Endodermal cell (in vitro differentiated cells): ENCODE data around the gene MBD3L5. TPM values are rescaled to one million over a fixed set of nuclear protein-coding genes. Genes with fewer than 3 reads are reported as not detected.

Experiments used
- DNase-seq: peaks from one replicate; pipeline ENCODE4 v3.0.0-alpha.2; 2017
- H3K27ac ChIP-seq: 2 replicates; pipeline ENCODE4 v1.5.1; 2013; ENCODE audit warnings: mild to moderate bottlenecking, low read depth, low read length, moderate library complexity
- H3K27me3 ChIP-seq: 2 replicates; pipeline ENCODE4 v1.6.1; 2013; ENCODE audit warnings: mild to moderate bottlenecking, low read length, moderate library complexity; ENCODE audit not compliant: insufficient read depth, control insufficient read depth, poor library complexity, severe bottlenecking
- H3K36me3 ChIP-seq: 2 replicates; pipeline ENCODE4 v1.7.0; 2013; ENCODE audit warnings: mild to moderate bottlenecking, low read length, moderate library complexity; ENCODE audit not compliant: control insufficient read depth, insufficient read depth
- H3K4me1 ChIP-seq: one replicate; pipeline ENCODE4 v1.7.0; 2013; ENCODE audit warnings: low read length; ENCODE audit not compliant: control insufficient read depth, insufficient read depth
- H3K4me3 ChIP-seq: 2 replicates; pipeline ENCODE4 v1.5.1; 2013; ENCODE audit warnings: mild to moderate bottlenecking, low read length, moderate library complexity
- H3K9ac ChIP-seq: 2 replicates; pipeline ENCODE4 v1.6.1; 2013; ENCODE audit warnings: mild to moderate bottlenecking, low read length, moderate library complexity; ENCODE audit not compliant: poor library complexity, severe bottlenecking; ENCODE audit errors: extremely low read depth
- H3K9me3 ChIP-seq: 2 replicates; pipeline ENCODE4 v1.6.1; 2013; ENCODE audit warnings: mild to moderate bottlenecking, low read length, moderate library complexity; ENCODE audit not compliant: control insufficient read depth
- H3K27ac Mint-ChIP-seq: 2 replicates; pipeline ENCODE4 v1.8.0; 2020; ENCODE audit warnings: mixed read lengths
- H3K27me3 Mint-ChIP-seq: 2 replicates; pipeline ENCODE4 v1.8.0; 2021; ENCODE audit warnings: mild to moderate bottlenecking, mixed read lengths; ENCODE audit not compliant: insufficient read depth
- H3K36me3 Mint-ChIP-seq: 2 replicates; pipeline ENCODE4 v1.8.0; 2020; ENCODE audit warnings: low read depth, mixed read lengths
- H3K4me1 Mint-ChIP-seq: 2 replicates; pipeline ENCODE4 v1.8.0; 2020; ENCODE audit warnings: mixed read lengths
- H3K4me3 Mint-ChIP-seq: 2 replicates; pipeline ENCODE4 v1.8.0; 2020; ENCODE audit warnings: mild to moderate bottlenecking, moderate library complexity, mixed read lengths
- H3K9me3 Mint-ChIP-seq: 2 replicates; pipeline ENCODE4 v1.8.0; 2020; ENCODE audit warnings: mild to moderate bottlenecking, mixed read lengths
- CTCF ChIP-seq: fragments of 200-600 bp; sonication (generic); conservative IDR thresholded peaks from 2 replicates; pipeline ENCODE4 v1.5.0; 2021; ENCODE audit warnings: antibody characterized with exemption, mild to moderate bottlenecking
- WGBS, 2 experiments: methylation state at CpG; one replicate each; pipeline versions ENCODE4 v1.1.5 to v1.1.7; 2013; ENCODE audit warnings: missing lambda C conversion rate in 2 of 2, mixed read lengths in 1 of 2; ENCODE audit not compliant: insufficient coverage in 1 of 2, insufficient read length in 1 of 2; 5-methylcytosine and 5-hydroxymethylcytosine counted together
- total RNA-seq, 2 donors: library from RNA; stranded (reverse); fragmentation: NEBNext Ultra II Directional in 1 of 2; extraction: Animal tissue kit (Norgen Biotek cat#: 25700) in 1 of 2; gene quantifications; 2 replicates in 1 of 2; 3 replicates in 1 of 2; pipeline ENCODE4 v1.2.1, GENCODE V29; 2021

MBD3L5 gene
- total RNA-seq, 2 donors from 2014 or later: not detected

DNA sequence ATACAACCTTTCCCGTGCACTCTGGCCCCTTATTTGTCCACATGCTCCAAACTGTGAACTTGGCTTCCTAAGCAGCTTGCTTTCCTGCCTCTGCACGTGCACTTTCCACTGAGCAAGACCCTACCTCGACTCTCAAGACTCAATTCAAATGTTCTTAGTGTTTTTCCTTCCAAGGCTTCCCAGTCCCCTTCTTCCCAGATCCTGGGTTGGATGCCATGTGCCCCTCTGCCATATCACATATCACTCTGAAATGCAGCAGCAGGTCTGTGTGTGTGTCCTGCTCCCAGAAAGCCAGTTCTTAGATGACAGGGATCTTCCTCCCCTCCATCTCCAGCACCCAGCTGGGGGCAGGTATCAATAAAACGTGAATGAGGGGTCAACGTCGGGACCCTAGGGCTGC is 42.2 kb downstream of the MBD3L5 start:
- 92 to 96% methylated on average over 3 to 6 of the region's 6 CpGs for WGBS, 2 experiments
- Histone ChIP-seq H3K27me3 (no peaks in the 10 kb centered on the region), H3K4me3 (no peak overlapping the region), H3K36me3 (peaks cover 55% of the 10 kb centered on the region), H3K4me1 (no peaks in the 10 kb centered on the region), H3K9ac (no peak overlapping the region), H3K9me3 (peaks cover 36% of the 10 kb centered on the region), H3K27ac (no peak overlapping the region)
- DNase-seq: no peak
- Mint-ChIP-seq H3K4me1 (no peaks in the 10 kb centered on the region), H3K36me3 (peaks cover 65% of the 10 kb centered on the region), H3K4me3 (peak overlapping the region; percentile 27), H3K27ac (no peak overlapping the region), H3K27me3 (no peaks in the 10 kb centered on the region), H3K9me3 (peaks cover 42% of the 10 kb centered on the region)
- no peak for TF ChIP-seq CTCF

DNA sequence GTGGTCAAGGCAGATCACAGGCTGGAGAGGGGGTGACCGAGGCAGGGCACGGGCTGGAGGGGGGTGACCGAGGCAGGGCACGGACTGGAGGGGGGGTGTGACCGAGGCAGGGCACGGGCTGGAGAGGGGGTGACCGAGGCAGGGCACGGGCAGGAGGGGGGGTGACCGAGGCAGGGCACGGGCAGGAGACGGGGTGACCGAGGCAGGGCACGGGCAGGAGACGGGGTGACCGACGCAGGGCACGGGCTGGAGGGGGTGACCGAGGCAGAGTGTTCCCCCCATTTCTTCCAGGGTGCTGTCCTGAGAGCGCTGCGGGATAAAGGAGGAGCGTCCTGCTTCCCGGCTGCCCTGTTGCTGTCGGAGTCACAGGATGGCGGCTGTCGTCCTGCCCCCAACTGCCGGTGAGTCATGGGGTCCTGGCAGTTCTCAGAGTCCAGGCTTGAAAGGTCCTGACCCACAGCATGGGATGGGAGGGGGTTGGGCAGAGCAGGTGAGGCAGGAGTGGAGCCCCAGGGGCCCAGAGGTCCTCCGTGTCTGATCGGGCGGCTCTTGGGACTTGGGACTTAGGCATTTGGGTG is 44.4 kb downstream of the MBD3L5 start:
- no peaks in the 10 kb centered on the region for H3K27me3 ChIP-seq
- peaks cover 86% of the 10 kb centered on the region for H3K36me3 Mint-ChIP-seq
- peaks cover 76% of the 10 kb centered on the region for H3K36me3 ChIP-seq
- WGBS, 2 experiments: 95 to 100% methylated on average over 15 to 29 of the region's 29 CpGs
- no peak for TF ChIP-seq CTCF
- no peak overlapping the region for H3K27ac ChIP-seq
- no peak overlapping the region for H3K27ac Mint-ChIP-seq
- no peak overlapping the region for H3K9ac ChIP-seq
- peaks cover 46% of the 10 kb centered on the region for H3K9me3 ChIP-seq
- no peaks in the 10 kb centered on the region for H3K27me3 Mint-ChIP-seq
- H3K4me1 Mint-ChIP-seq: no peaks in the 10 kb centered on the region
- no peaks in the 10 kb centered on the region for H3K4me1 ChIP-seq
- H3K4me3 Mint-ChIP-seq: no peak overlapping the region
- no peak for DNase-seq
- no peak overlapping the region for H3K4me3 ChIP-seq
- peaks cover 52% of the 10 kb centered on the region for H3K9me3 Mint-ChIP-seq

DNA sequence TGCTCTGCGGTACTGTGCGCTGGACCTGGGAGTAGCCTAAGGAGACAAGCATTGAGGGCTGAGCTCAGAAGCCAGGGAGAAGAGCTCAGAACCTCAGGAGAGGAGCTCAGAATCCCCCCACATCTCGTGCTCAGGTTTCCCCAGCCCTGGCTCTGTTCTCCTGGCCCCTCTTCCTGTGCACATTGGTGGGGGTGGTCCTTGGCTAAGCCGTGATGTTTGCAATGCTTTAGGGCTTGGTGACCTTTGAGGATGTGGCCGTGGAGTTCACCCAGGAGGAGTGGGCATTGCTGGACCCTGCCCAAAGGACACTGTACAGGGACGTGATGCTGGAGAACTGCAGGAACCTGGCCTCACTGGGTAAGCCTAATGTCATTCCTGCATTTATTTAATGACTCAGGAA is 45.8 kb downstream of the MBD3L5 start:
- no peaks in the 10 kb centered on the region for H3K27me3 Mint-ChIP-seq
- Histone ChIP-seq H3K9ac (no peak overlapping the region), H3K9me3 (peaks cover 60% of the 10 kb centered on the region), H3K27ac (no peak overlapping the region), H3K4me1 (no peaks in the 10 kb centered on the region), H3K27me3 (no peaks in the 10 kb centered on the region), H3K4me3 (no peak overlapping the region), H3K36me3 (peaks cover 84% of the 10 kb centered on the region)
- no peak for DNase-seq
- no peaks in the 10 kb centered on the region for H3K4me1 Mint-ChIP-seq
- H3K9me3 Mint-ChIP-seq: peaks cover 65% of the 10 kb centered on the region
- H3K27ac Mint-ChIP-seq: no peak overlapping the region
- TF ChIP-seq CTCF: no peak
- H3K36me3 Mint-ChIP-seq: peaks cover 88% of the 10 kb centered on the region
- 93 to 96% methylated on average over 3 to 6 of the region's 6 CpGs for WGBS, 2 experiments
- no peak overlapping the region for H3K4me3 Mint-ChIP-seq
